Uterus (tissue), 4 donors: ENCODE results near the gene FCRL1. TPM values are rescaled to one million over a fixed set of nuclear protein-coding genes. Genes with fewer than 3 reads are reported as not detected.

Experiments used
- DNase-seq, 2 donors: peaks; one replicate each; pipeline ENCODE4 v3.0.0-alpha.2; 2019 to 2020
- H3K27ac ChIP-seq, 2 donors: fragments of 200-600 bp; sonication (generic); 1 replicate in 1 of 2; 2 replicates in 1 of 2; pipeline ENCODE4 v1.5.1; 2016 to 2018
- H3K27me3 ChIP-seq, 2 donors: fragments of 200-600 bp; sonication (generic); one replicate each; pipeline ENCODE4 v1.5.1; 2018 to 2019; ENCODE audit warnings: control low read depth in 1 of 2
- H3K36me3 ChIP-seq, 2 donors: fragments of 200-600 bp; sonication (generic); one replicate each; pipeline ENCODE4 v1.5.1; 2019; ENCODE audit warnings: control low read depth in 1 of 2
- H3K4me1 ChIP-seq, 2 donors: fragments of 200-600 bp; sonication (generic); one replicate each; pipeline ENCODE4 v1.5.1; 2018 to 2019; ENCODE audit warnings: control low read depth in 1 of 2
- H3K4me3 ChIP-seq, 2 donors: fragments of 200-600 bp; sonication (generic); 1 replicate in 1 of 2; 2 replicates in 1 of 2; pipeline ENCODE4 v1.5.1; 2018 to 2019; ENCODE audit warnings: mild to moderate bottlenecking in 1 of 2
- H3K9me3 ChIP-seq, 2 donors: fragments of 200-600 bp; sonication (generic); one replicate each; pipeline ENCODE4 v1.5.1; 2019; ENCODE audit warnings: control low read depth in 1 of 2
- CTCF ChIP-seq, 4 experiments: fragments of 200-600 bp in 2 of 4; fragments of 450-650 bp in 2 of 4; sonication (generic) in 2 of 4; IDR thresholded peaks; one replicate each; pipeline ENCODE4 v1.5.1; 2016 to 2019; ENCODE audit warnings: antibody characterized with exemption in 4 of 4, mild to moderate bottlenecking in 2 of 4, moderate library complexity in 1 of 4
- POLR2A ChIP-seq, 2 donors: fragments of 450-650 bp; IDR thresholded peaks; one replicate each; pipeline ENCODE4 v1.6.1; 2016; ENCODE audit warnings: antibody characterized with exemption in 2 of 2, mild to moderate bottlenecking in 1 of 2, moderate library complexity in 1 of 2
- intact Hi-C: fragments of 100-400 bp; cut with DNase I; formaldehyde crosslinking; loops from one replicate; pipeline ENCODE4 v1.15.1; 2023; ENCODE audit warnings: low total_unique reads
- total RNA-seq, 4 donors: library from RNA; depleted of rRNA in 3 of 4; stranded (reverse); fragments of >200 nt in 3 of 4; gene quantifications; one replicate each; pipeline versions ENCODE4 v1.1.0 to v1.2.4, GENCODE V29; 2014 to 2023
- donor health status: DM: yes; HTN: yes; CAD: no.

Gene FCRL1
- total RNA-seq, 4 donors from 2014 or later, result 0.27 to 1.1 TPM; not detected in 2

GRCh38 chr1:157838966-157839365 lies 19.0 kb upstream of the FCRL1 start:
- Histone ChIP-seq H3K9me3 (no peaks in the 10 kb centered on the region), H3K4me1 (no peaks in the 10 kb centered on the region), H3K36me3 (no peaks in the 10 kb centered on the region), H3K27ac (no peak overlapping the region), H3K27me3 (no peaks in the 10 kb centered on the region), H3K4me3 (no peak overlapping the region)
- TF ChIP-seq CTCF (IDR thresholded peaks at IDR 0.05) (no peak), POLR2A (IDR thresholded peaks at IDR 0.05) (no peak)
- intact Hi-C loops, result no loop called here
- DNase-seq, result no peak

GRCh38 chr1:157834430-157834829 lies 14.5 kb upstream of the FCRL1 start:
- no peak for DNase-seq
- no peaks in the 10 kb centered on the region for H3K36me3 ChIP-seq
- H3K9me3 ChIP-seq, result no peaks in the 10 kb centered on the region
- no peak overlapping the region for H3K4me3 ChIP-seq
- no peaks in the 10 kb centered on the region for H3K4me1 ChIP-seq
- intact Hi-C loops, result no loop called here
- H3K27me3 ChIP-seq, result no peaks in the 10 kb centered on the region
- H3K27ac ChIP-seq, result no peak overlapping the region
- no peak for TF ChIP-seq POLR2A (IDR thresholded peaks at IDR 0.05)
- no peak for TF ChIP-seq CTCF (IDR thresholded peaks at IDR 0.05)

DNA sequence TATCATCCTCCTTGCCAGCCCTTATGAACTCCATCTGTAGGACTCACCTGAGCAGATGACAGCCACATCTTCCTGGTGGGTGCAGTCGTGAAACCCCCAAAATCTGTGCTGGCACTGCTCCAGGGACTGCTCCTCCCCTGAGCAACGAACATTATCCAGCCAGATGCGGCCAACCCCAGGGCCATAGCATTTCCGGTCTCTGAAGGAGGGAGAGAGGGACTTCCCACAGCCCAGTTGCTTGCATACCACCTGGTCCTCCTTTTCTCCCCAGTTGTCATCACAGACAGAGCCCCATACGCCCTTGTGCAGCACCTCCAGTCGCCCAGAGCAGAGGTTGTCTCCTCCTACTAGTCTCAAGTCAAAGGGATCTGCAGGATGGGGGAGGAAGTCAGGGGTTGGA lies 13.2 kb upstream of the FCRL1 start:
- no peak for DNase-seq
- Histone ChIP-seq H3K4me1 (no peaks in the 10 kb centered on the region), H3K27ac (no peak overlapping the region), H3K36me3 (no peaks in the 10 kb centered on the region), H3K4me3 (no peak overlapping the region), H3K9me3 (no peaks in the 10 kb centered on the region), H3K27me3 (no peaks in the 10 kb centered on the region)
- intact Hi-C loops, result no loop called here
- TF ChIP-seq POLR2A (IDR thresholded peaks at IDR 0.05) (no peak), CTCF (IDR thresholded peaks at IDR 0.05) (no peak)

GRCh38 chr1:157831968-157832626 lies 12.2 kb upstream of the FCRL1 start:
- TF ChIP-seq POLR2A (IDR thresholded peaks at IDR 0.05), result no peak
- TF ChIP-seq CTCF (IDR thresholded peaks at IDR 0.05), result no peak
- Histone ChIP-seq H3K4me1 (no peaks in the 10 kb centered on the region), H3K27ac (no peak overlapping the region), H3K4me3 (no peak overlapping the region), H3K27me3 (no peaks in the 10 kb centered on the region), H3K36me3 (no peaks in the 10 kb centered on the region), H3K9me3 (no peaks in the 10 kb centered on the region)
- intact Hi-C loops, result no loop called here
- no peak for DNase-seq

DNA sequence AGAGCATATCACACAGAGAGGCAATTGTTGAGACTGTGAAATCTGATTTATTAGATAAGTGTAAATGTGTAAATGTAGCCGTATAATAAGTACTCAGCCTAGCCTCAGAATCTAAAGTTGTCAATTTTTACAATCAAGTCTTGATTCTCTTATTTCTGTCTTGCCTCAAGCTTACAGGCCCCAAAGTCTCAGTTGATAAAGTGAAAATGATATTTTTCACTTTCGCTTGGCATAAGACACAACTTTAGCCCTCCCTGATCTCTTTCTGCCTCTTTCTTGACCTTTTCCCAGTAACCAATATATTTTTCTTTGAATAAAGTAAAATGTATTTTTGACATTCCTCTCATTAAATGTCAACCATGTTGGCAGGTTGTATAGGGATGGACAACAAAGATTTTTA lies 11.0 kb upstream of the FCRL1 start:
- intact Hi-C loops, result no loop called here
- H3K9me3 ChIP-seq, result no peaks in the 10 kb centered on the region
- H3K4me1 ChIP-seq, result no peaks in the 10 kb centered on the region
- no peak overlapping the region for H3K4me3 ChIP-seq
- DNase-seq, result no peak
- TF ChIP-seq CTCF (IDR thresholded peaks at IDR 0.05) (no peak), POLR2A (IDR thresholded peaks at IDR 0.05) (no peak)
- H3K36me3 ChIP-seq, result no peaks in the 10 kb centered on the region
- no peaks in the 10 kb centered on the region for H3K27me3 ChIP-seq
- no peak overlapping the region for H3K27ac ChIP-seq
